HG03378 (cell line): ENCODE measurements around the gene COMP.

Experiments
- ATAC-seq: cut with Tn5 transposase; IDR thresholded peaks from one replicate; pipeline ENCODE4 v1.9.1; 2021; ENCODE audit warnings: mild to moderate bottlenecking, moderate library complexity; ENCODE audit not compliant: unreplicated experiment

Gene COMP

DNA sequence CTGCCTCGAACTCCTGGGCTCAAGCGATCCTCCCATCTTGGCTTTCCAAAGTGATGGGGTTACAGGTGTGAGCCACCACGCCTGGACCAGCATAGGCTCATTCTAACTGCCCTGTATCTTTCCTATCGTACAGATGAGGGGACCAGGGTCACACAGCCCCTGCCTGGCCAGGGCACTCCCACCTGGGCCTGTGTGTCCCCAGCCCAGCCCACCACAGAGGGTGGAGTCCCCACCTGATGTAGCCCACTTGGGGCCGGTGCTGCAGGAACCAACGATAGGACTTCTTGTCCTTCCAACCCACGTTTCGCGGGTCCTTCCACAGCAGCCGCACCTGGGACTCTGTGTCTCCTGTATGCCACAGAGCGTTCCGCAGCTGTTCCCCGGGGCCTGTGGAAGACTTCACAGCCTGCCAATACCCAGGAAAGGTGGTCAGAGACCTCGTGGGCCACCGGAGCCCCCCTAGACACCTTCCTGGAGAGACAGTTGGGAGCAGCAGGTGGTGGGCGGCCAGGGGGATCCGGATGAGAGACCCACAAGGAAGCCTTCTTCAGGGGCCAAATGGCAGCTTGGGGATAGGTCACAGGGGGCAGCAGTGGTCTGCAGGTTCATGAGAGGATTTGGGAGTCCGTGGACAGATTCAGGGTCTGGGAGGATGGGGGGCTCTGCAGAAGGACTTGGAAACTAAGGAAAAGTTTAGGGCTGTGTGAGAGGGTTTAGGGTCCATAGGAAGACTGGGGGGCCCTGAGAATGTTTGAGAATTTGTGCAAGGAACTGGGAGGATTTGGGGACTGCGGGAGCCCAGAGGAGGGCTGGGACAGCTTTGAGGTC, 6.9 kb downstream of the COMP start:
- ATAC-seq, result no peak

DNA sequence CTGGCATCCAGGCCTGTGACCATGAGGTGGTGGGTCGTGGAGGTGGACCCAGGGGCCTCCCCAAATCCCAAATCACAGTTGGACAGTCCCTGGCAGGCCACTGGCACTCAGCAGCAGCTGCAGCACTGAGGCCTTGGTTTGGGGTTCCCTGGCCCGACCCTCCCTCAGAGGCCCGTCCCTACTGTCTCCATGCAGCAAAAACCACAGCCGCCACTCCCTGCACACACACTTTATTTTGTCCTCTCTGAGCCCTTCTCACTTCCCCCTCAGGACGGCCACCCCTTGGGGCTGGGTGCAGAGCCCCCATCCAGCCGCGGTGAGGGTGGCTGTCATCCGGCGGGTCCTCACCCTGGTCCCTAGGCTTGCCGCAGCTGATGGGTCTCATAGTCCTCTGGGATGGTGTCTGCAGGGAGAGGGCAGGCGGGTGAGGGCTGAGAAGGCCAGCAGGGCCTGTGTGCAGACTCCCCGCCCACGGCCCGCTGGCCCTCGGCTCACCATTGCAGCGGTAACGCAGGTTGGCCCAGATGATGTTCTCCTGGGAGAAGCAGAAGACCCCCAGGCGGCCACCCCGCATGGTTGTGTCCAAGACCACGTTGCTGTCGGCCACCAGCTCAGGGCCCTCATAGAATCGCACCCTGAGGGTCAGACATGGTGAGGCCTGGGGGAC, 8.4 kb downstream of the COMP start:
- no peak for ATAC-seq

DNA sequence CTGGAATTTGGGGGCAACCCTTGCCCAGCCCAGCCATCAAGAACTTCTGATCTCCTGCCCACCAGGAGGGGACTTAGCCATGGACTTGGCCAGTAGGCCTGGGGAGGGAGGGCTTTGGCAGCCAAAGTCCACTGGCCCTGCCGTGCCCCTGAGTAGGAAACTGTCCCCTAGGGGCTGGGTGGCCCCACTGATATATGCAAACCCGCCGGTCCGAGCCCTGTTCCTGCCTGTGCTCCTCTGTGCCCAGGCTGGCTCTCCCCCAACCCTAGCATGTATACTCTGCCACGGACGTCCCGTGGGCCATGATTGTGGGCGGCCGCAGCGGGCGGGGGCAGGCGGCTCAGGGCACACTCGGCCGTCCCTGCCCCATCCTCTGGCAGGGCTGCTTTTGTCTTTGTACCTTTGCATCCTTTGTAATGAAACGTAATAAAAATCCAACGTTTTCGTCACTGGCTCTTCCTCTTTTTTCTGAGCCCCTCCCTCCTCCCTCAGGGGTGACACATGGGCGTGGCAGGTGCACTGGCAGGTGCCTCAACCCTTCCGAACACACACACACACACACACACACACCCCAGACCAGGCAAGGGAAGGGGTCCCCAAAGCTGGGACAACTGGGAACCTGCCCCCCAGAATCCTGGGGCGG, 9.1 kb downstream of the COMP start:
- no peak for ATAC-seq

DNA sequence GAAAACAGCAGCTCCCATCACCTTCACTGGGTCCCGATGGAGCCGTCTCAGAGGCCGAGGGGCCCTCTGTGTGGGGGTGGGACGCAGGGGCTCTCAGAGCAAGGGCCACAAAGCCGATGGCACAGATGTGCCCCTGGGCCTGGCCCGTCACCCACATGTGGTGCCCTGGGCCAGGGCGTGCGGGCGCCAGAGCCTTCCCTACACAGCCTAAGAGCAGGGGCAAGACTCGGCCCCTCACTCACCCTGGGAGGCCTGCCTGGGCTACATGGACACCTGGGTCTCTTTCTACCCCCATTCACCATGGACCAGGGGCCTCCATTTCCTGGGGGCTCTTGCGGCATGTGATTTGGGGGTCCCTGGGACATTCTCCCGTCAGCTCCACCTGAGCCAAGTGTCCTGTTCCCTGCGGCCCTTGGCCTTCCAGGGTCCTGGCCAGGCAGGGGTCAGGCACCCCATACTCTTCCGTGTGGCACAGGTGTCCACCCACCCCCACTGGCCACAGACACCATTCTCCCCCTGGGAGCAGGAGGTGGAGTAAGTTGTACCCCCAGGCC, 10.0 kb downstream of the COMP start:
- no peak for ATAC-seq

DNA sequence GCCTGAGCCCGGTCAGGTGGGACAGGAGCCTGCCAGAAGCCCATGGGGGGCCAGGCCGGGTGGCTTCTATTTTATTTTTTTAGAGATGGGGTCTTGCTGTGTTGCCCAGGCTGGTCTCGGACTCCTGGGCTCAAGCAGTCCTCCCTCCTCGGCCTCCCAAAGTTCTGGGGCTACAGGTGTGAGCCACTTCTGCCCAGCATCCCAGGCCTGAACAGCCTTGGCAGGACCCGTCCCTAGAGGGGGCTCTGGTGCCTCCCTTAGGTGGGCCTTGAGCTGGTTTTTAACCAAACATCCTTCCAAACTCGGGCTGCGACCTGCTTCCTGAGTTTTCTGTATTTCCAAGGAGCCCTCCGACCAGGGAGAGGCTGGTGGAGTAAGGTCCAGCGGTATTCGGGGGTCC, 10.5 kb downstream of the COMP start:
- ATAC-seq, result no peak

DNA sequence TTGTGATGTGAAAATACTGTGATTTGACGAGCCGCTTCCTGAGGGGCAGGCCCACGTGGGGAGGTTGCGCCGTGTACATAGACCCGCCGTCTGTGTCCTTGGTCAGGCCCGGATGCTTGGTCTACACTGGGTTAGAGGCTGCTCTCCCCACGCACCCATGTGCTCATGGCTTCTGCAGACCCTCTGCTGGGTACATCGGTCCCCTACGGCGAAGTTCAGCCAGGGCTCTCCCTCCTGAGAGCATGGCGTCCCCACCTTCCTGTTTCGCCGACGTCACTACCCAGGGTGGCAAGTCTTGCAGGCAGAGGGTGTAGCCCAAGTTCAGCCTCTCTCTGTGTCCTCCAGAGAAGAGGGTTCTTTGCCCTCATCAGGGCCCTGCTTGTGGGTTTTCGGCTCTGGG, 11.0 kb downstream of the COMP start:
- ATAC-seq, result no peak

DNA sequence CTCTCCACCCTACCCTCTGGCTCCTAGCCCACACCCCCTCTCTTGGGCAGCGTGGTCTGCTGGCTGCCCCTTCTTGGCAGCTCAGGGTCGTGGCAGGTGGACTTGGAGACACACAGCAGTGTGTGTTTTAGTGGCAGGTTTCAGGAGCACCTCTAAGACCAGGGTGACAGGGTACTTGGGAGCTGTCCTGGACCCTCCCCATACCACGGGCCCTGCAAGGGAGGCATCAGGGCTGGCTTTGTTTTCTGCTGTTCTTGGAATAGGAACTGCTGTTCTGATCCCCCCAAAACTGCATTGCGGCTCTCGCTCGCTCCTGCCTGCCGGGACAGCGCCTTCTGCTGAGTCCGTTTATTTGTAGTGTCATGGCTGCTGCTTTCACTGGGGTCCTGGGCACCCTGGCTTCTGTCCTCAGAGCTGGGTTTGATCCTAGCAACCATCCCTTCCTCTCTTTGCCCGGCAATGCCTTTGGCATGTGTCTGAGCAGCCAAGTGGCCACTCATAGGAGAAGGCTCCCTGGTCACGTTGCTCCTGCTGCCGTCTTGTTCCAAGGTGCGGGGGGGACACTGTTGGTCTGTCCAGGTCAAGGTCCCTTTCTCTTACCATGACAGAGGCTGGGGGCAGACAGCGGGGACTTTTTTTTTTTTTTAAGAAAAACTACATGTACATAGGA, 12.1 kb downstream of the COMP start:
- ATAC-seq, result no peak

DNA sequence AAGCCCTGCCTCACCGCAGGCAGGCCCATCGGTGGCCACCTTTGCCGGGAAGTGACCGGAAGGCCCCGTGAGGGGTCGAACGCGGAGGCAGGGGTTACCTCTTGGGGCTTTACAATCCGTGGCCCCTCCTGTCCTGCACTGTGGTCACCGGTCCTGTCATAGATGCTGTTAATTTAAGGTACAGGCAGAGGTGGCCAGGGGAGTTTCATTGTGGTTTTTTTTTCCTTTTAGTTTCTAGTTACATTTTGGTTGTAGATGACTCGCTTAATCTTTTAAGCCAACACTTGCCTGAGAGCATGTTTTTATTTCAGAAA, 13.1 kb downstream of the COMP start:
- ATAC-seq, result no peak

DNA sequence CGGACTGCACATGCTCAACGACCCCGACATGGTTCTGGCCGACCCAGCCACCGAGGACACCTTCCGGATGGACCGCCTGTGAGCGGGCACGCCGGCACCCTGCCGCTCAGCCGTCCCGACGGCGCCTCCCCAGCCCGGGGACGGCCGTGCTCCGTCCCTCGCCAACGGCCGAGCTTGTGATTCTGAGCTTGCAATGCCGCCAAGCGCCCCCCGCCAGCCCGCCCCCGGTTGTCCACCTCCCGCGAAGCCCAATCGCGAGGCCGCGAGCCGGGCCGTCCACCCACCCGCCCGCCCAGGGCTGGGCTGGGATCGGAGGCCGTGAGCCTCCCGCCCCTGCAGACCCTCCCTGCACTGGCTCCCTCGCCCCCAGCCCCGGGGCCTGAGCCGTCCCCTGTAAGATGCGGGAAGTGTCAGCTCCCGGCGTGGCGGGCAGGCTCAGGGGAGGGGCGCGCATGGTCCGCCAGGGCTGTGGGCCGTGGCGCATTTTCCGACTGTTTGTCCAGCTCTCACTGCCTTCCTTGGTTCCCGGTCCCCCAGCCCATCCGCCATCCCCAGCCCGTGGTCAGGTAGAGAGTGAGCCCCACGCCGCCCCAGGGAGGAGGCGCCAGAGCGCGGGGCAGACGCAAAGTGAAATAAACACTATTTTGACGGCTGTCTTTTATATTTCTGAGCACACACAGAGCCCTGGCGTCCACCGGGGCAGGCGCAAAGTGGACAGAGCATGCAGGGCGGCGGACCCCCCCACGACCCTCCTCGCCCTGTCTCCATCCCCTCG, 13.6 kb downstream of the COMP start:
- no peak for ATAC-seq

DNA sequence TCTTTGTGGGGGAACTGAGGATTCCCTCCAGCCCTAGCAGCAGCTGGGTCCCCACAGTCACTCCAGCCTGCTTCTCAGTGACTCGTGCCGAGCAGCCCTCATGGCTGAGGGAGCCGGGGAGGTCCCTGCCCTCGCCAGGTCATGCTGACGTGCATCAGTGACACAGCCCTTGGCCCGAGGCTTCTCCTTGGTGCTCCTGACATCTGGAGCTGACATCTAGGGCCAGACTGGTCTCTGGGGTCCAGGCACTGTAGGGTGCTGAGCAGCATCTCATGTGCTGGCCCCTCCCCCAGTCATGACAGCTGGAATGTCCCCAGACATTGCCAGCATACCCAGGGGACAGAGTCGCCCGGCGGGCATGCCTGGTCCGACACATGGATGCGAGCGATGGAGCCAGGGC, 14.4 kb downstream of the COMP start:
- ATAC-seq, result no peak

DNA sequence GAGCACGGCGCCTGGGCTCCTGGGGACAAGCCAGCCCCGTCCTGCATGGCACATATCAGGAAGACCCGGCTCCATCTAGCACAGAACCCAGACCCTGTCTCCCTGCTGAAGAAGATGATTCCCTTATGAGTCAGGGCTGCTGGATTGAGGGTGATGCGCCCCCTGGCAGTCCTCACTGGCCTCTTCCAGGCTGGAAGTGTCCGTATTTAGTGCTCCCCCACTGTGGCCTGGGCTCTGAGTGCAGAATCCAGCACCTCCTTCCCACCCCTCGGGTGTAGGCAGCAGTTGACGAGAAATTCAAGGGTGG, 14.9 kb downstream of the COMP start:
- no peak for ATAC-seq

DNA sequence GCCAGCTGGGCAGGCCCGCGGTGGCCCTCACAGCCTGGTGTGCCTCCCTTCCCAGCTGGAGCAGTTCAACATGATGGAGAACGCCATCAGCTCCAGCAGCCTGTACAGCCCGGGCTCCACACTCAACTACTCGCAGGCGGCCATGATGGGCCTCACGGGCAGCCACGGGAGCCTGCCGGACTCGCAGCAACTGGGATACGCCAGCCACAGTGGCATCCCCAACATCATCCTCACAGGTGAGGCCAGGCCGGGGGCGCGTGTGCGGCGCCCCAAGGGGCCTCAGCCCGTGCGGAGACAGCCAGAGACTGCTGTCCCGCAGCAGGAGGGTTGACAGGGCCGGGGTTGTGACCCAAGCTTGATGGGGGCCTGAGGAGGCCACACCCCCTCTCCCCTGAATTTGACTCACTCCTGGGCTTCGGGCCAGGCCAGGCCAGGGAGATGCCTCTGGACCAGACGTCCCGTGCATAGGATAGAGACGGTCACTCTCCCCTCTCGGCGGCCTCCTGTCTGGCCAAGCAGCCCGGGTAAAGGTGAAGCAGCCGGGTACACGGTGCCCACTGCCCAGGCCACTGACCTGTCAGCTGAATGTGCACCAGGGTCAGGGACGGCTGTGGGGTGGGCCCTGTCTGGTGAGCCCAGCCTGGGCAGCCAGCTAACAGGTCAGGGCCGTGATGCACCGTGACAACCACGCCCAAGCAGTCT, 15.4 kb downstream of the COMP start:
- ATAC-seq, result no peak

DNA sequence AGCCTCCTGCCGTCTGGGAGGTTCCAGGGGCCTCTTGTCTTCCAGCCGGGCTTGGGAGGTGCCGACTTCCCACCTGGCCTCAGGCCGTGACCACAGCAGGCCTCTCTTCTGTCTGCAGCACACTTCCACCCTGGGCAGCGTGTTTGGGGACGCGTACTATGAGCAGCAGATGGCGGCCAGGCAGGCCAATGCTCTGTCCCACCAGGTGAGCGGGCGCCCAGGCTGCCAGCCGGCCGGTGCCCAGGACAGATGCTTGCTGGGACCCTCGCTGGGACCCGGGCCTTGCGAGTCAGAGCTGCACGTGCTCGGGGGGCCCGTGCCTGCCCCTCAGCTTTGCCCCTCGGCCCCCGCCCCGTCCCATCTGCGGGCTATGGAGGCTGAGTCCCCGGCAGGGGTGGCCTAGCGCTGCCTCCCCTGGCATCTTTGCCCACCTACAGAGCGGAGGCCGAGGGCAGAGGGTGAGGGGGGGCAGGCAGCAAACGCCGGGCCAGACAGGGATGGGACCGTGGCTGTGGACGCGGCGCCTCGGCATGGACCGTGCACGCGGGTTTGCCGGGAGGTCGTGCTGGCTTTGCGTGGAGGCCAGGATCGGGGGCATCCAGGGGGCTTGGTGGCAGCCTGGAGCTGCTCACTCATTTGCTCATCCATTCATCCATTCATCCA, 16.2 kb downstream of the COMP start:
- no peak for ATAC-seq

DNA sequence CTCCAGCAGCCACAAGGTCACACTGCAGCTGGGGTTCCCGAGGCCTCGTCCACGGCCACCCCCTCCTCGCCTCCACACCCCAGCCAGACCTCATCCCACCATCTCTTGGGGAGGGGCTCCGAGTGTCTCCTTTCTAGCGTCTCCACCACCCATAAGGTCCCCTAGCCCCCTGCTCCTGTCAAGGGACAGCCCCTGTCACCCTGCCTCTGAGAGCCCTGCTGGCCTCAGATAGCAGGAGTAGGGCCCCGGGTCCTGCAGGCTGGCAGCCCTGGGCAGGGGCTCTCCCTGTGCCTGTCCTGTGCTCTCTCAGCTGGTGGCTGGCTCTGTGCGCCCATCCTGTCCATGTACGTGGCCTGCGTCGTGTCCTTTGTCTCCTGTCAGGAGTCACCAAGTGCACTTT, 17.0 kb downstream of the COMP start:
- ATAC-seq, result no peak

DNA sequence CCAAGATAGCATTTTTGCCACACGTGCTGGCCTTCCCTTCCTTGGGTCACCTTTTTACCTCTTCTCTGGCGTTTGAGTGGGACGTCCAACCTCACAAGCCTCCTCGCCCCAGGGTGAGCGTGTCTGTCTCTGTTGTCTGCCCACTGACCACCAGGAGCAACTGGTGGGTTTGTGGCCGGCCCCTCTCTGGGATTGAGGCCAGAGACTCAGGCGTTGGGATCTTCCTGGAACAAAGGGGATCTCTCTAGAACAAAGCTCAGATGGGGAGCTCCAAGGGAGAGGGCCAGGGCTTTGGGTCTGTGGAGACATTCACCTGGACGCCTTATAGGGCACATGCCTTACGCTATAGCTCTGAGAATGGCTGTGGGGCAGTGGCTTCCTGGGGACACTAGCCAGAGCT, 17.4 kb downstream of the COMP start:
- no peak for ATAC-seq

DNA sequence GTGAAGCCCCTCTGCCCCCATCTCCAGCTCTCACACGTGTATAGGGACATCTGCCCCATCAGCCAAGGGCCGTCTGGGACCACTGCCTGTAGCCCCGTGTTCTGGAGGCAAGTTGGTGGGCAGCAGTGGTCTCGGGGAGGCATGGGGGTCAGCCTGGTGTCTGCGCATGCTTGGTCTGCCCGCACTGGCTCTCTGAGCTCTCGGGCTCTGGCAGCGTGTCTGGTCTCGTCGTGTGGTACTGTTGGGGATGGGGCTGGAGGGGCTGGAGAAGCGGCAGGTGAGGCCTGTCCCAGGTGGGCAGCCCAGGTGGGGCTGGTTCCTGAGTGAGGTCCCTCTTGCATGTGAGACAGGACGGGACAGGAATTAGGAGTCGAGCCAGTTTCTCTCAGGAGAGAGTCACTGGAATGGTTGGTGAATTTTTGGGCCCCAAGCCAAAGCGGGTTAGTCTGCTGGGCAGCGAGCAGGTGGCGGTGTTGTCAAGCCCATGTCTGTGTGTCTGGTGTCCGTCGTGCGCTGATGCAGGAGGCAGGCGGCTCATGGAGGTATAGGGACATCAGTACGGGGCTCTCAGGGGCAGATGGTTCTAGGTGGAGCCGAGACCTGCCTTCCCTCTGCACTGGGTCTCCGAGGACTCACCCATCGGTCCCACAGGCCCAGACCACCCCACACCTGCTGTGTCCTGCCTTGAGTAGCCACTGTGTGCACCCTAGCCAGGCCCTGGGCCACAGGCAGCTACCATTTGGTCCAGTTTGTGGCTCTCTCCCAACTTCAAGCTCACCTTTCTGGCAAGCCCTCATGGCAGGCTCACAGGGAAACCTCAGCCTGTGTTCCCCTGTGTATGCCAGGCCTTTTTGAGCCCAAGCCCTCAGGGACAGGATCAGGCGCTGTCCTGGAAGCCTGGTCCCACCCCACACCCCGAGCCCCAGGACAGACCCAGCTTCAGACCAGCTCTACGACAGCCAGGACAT, 18.2 kb downstream of the COMP start:
- no peak for ATAC-seq

DNA sequence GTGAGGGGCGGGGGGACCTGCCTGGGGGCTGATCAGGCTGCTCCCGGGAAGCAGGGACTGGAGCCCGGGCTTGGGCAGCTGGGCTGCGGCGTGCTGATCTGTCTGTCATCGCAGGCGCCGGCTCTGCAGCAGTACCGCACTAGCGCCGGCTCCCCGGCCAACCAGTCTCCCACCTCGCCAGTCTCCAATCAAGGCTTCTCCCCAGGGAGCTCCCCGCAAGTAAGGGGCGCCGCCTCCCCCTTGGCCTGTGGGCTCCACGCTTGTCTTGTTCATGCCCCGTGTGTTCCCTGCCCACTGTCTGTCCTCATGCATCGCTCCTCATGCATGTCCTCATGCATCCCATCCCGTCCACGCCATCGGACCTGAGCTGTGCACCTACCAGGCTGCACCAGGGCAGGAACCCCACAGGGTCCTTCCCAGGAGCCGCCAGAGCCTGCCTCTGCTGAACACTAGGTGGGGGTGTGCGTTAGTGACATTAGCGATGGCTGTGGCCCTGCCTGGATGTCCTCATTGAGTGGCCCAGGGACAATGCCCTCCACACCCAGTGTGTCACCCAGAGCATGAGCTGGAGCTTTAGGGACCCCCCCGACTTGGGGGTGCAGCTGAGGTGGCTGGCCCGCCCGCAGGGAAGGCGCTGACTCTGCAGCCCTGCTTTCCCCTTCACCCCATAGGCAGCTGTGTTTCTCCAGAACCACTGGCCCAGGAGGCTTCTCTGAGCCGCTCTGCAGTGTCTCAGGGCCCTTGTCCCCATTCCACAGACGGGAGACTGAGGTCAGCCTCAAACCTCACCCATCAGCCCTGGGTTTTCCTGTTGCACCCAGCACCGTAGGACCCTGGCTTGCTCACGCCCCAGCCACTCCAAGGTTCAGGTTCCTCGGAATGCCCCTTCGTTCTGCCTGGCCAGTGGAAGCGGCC, 19.5 kb downstream of the COMP start:
- ATAC-seq, result no peak
